HEK293 (cell line): ENCODE results near the gene NUDT9.

Experiments used
- CTCF ChIP-seq: fragments of 450-650 bp; formaldehyde crosslinking; IDR thresholded peaks from 2 replicates; pipeline ENCODE4 v1.5.1; 2016; ENCODE audit warnings: missing biosample characterization, missing genetic modification characterization
- SP2 ChIP-seq: fragments of 450-650 bp; formaldehyde crosslinking; IDR thresholded peaks from 2 replicates; pipeline ENCODE4 v1.5.1; 2016; ENCODE audit warnings: missing biosample characterization, missing genetic modification characterization
- SP7 ChIP-seq: fragments of 450-650 bp; formaldehyde crosslinking; IDR thresholded peaks from 2 replicates; pipeline ENCODE4 v1.5.1; 2016; ENCODE audit warnings: missing biosample characterization, missing genetic modification characterization
- ZBTB21 ChIP-seq: fragments of 450-650 bp; formaldehyde crosslinking; IDR thresholded peaks from 2 replicates; pipeline ENCODE4 v1.5.1; 2017; ENCODE audit warnings: missing biosample characterization, missing genetic modification characterization
- ZNF311 ChIP-seq: fragments of 450-650 bp; formaldehyde crosslinking; IDR thresholded peaks from 2 replicates; pipeline ENCODE4 v1.5.1; 2017; ENCODE audit warnings: missing biosample characterization, missing genetic modification characterization, borderline replicate concordance
- ZNF366 ChIP-seq: fragments of 450-650 bp; formaldehyde crosslinking; conservative IDR thresholded peaks from 2 replicates; pipeline ENCODE4 v1.5.1; 2016; ENCODE audit warnings: missing biosample characterization, missing genetic modification characterization
- ZNF433 ChIP-seq: fragments of 450-650 bp; formaldehyde crosslinking; IDR thresholded peaks from 2 replicates; pipeline ENCODE4 v1.5.1; 2016; ENCODE audit warnings: missing biosample characterization, missing genetic modification characterization, low read depth
- ZNF501 ChIP-seq: fragments of 450-650 bp; formaldehyde crosslinking; IDR thresholded peaks from 2 replicates; pipeline ENCODE4 v1.5.1; 2016; ENCODE audit warnings: missing biosample characterization, missing genetic modification characterization
- ZNF548 ChIP-seq: fragments of 450-650 bp; formaldehyde crosslinking; IDR thresholded peaks from 2 replicates; pipeline ENCODE4 v1.5.1; 2016; ENCODE audit warnings: missing biosample characterization, missing genetic modification characterization
- ZNF561 ChIP-seq: fragments of 450-650 bp; IDR thresholded peaks from 2 replicates; pipeline ENCODE4 v1.5.1; 2018; ENCODE audit warnings: missing biosample characterization, missing genetic modification characterization, borderline replicate concordance
- ZNF777 ChIP-seq: fragments of 450-650 bp; formaldehyde crosslinking; IDR thresholded peaks from 2 replicates; pipeline ENCODE4 v1.5.1; 2017; ENCODE audit warnings: missing biosample characterization, missing genetic modification characterization, borderline replicate concordance
- ZNF785 ChIP-seq: fragments of 450-650 bp; formaldehyde crosslinking; IDR thresholded peaks from 2 replicates; pipeline ENCODE4 v1.5.1; 2016; ENCODE audit warnings: missing biosample characterization, missing genetic modification characterization
- ZNF792 ChIP-seq: fragments of 450-650 bp; formaldehyde crosslinking; IDR thresholded peaks from 2 replicates; pipeline ENCODE4 v1.5.1; 2016; ENCODE audit warnings: missing biosample characterization, missing genetic modification characterization
- TF ChIP-seq, protein P1 (sequence below): fragments of 450-650 bp; formaldehyde crosslinking; IDR thresholded peaks from 2 replicates; pipeline ENCODE4 v1.5.1; 2016; ENCODE audit warnings: missing biosample characterization, missing genetic modification characterization

DNA sequence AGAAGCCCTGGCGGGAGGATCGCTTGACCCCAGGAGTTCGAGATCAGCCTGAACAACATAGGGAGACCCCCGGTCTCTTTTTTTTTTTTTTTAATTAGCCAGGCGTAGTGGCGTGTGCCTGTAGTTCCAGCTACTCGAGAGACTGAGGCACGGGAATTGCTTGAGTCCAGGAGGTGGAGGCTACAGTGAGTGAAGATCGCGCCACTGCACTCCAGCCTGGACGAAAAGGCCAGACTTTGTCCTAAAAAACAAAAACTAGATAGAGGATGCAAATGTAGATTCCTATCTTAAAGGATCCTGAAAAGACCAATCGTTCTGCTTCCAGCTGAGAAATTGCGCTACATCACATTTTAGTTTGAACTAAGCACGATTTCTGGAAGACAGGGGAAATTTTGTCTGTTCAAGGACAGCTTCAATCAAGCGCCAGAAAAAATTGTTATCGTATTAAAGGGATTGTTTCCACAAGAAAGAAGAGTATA is 30.8 kb upstream of the NUDT9 start:
- TF ChIP-seq ZNF548 (tag by site-specific recombination) (no peak), SP2 (tag by site-specific recombination) (no peak), ZNF777 (no peak), ZNF366 (tag by site-specific recombination) (no peak), CTCF (tag by site-specific recombination) (no peak; the same call in 1 of the 2 replicates), ZNF433 (tag by site-specific recombination) (no peak), ZNF561 (tag by site-specific recombination) (no peak), ZNF785 (no peak), ZNF501 (no peak), SP7 (tag by site-specific recombination) (no peak), ZNF792 (no peak), ZNF311 (no peak), ZBTB21 (tag by site-specific recombination) (no peak)
- TF ChIP-seq, protein P1, sequence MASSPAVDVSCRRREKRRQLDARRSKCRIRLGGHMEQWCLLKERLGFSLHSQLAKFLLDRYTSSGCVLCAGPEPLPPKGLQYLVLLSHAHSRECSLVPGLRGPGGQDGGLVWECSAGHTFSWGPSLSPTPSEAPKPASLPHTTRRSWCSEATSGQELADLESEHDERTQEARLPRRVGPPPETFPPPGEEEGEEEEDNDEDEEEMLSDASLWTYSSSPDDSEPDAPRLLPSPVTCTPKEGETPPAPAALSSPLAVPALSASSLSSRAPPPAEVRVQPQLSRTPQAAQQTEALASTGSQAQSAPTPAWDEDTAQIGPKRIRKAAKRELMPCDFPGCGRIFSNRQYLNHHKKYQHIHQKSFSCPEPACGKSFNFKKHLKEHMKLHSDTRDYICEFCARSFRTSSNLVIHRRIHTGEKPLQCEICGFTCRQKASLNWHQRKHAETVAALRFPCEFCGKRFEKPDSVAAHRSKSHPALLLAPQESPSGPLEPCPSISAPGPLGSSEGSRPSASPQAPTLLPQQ (tag by site-specific recombination), result no peak
